MG63 (cell line): ENCODE results near the gene DEPDC4. TPM values are rescaled to one million over a fixed set of nuclear protein-coding genes. Genes with fewer than 3 reads are reported as not detected.
"Not testable (repeated sequence)": the region's sequence is repeated elsewhere in the genome, so short reads cannot be mapped to it uniquely, and the experiment has no call there.

ENCODE experiments used
- DNase-seq: peaks from one replicate; pipeline ENCODE4 v3.0.0-alpha.2; 2020
- H3K27me3 ChIP-seq: fragments of 250-450 bp; sonication (Bioruptor Pico); 2 replicates; pipeline ENCODE4 v1.5.1; 2020; ENCODE audit warnings: mild to moderate bottlenecking, moderate library complexity
- H3K36me3 ChIP-seq: fragments of 250-450 bp; sonication (Bioruptor Pico); 2 replicates; pipeline ENCODE4 v1.5.1; 2020; ENCODE audit warnings: mild to moderate bottlenecking, moderate library complexity
- H3K4me3 ChIP-seq: fragments of 250-450 bp; sonication (Bioruptor Pico); 2 replicates; pipeline ENCODE4 v1.5.1; 2020; ENCODE audit warnings: mild to moderate bottlenecking, moderate library complexity
- H3K9me3 ChIP-seq: fragments of 250-450 bp; sonication (Bioruptor Pico); 2 replicates; pipeline ENCODE4 v1.5.1; 2020; ENCODE audit warnings: mild to moderate bottlenecking, moderate library complexity
- total RNA-seq: library from RNA; depleted of rRNA; stranded (reverse); fragments of >200 nt; shearing (Covaris generic); gene quantifications from 2 replicates; pipeline ENCODE4 v1.2.3, GENCODE V29; 2014; ENCODE audit warnings: low replicate concordance

Gene DEPDC4
- total RNA-seq, 1 experiment from 2014 or later, result 1.3 TPM

- no peaks in the 10 kb centered on the region for H3K27me3 ChIP-seq
- H3K9me3 ChIP-seq, result no peaks in the 10 kb centered on the region
- DNase-seq, result no peak
- peaks cover 4% of the 10 kb centered on the region; the same call in 1 of the 2 replicates for H3K36me3 ChIP-seq
- H3K4me3 ChIP-seq, result peak overlapping the region; percentile 66
These were observed 2.1 kb upstream of the DEPDC4 start for GRCh38 chr12:100268835-100269564.

GRCh38 chr12:100267603-100268281 is 863 bp upstream of the DEPDC4 start:
- peak overlapping the region; percentile 66 for H3K4me3 ChIP-seq
- DNase-seq, result peak; percentile 16
- H3K9me3 ChIP-seq, result no peaks in the 10 kb centered on the region
- no peaks in the 10 kb centered on the region for H3K27me3 ChIP-seq
- peaks cover 4% of the 10 kb centered on the region; the same call in 1 of the 2 replicates for H3K36me3 ChIP-seq

DNA sequence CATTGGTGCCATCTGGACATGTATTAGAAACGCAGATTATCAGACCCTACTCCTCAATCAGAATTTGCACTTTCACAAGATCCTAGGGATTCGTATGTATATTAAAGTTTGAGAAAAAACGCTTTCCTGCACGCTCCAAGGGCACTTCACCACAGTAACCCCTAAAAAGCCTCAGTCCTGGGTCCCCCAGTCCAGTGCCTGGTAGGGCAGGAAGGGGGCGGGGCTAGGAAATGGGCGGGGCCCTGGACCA is 369 bp downstream of the DEPDC4 start:
- DNase-seq, result no peak
- H3K36me3 ChIP-seq, result peaks cover 3% of the 10 kb centered on the region; the same call in 1 of the 2 replicates

DNA sequence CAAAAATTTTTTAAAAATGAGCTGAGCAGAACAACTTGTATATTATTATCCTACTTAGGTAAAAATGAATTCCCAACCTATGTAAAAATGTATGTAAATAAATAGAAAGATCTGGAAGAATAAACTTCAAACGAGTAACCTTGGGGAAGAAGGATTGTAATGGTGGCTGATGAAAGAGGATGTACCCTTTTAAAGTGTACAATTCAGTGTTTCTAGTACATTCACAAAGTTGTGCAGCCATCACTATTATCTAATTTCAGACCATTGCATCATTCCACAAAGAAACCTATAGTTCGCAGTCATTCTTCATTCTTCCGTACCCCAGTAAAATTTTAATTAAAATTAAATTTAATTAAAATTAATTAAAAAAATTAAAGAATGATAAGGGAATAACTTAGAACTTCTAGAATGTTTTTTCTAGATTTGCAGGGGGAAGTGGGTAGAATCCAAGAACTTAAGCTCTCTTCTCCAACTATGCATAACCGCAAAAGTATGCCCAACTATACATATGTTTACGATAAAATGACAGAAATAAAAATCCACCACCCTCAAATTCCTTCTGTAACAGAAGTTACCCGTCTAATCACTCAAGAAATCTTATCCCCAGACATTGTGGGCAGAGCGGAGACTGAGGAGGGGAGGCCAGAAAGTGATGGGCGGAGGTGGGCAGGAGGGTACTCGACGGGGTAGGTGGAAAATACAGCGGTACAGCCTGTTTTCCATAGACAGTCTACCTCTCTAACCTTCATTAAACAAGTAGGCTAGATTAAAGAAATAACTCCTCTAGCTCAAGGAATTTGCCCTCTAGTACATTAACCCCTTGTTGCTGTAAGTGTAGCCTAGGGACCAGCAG is 921 bp downstream of the DEPDC4 start:
- DNase-seq, result no peak
- Histone ChIP-seq H3K9me3 (no peaks in the 10 kb centered on the region), H3K4me3 (peak overlapping the region; percentile 66), H3K36me3 (no peaks in the 10 kb centered on the region), H3K27me3 (no peaks in the 10 kb centered on the region)

More for the DNA sequence above, 369 bp downstream of the DEPDC4 start:
- Histone ChIP-seq H3K27me3 (no peaks in the 10 kb centered on the region), H3K4me3 (peak overlapping the region; percentile 66), H3K9me3 (no peaks in the 10 kb centered on the region)

DNA sequence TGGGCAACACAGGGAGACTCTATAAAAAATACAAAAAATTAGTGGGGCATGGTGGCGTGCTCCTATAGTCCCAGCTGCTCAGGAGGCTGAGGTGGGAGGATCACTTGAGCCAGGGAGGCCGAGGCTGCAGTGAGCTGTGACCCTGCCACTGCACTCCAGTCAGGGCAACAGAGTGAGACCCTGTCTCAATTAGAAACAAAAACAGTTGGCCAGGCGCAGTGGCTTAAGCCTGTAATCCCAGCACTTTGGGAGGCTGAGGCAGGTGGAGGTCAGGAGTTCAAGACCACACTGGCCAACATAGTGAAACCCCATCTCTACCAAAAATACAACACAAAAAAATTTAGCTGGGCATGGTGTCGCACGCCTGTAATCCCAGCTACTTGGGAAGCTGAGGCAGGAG is 1.8 kb downstream of the DEPDC4 start:
- not testable (repeated sequence) for H3K9me3 ChIP-seq, H3K4me3 ChIP-seq, H3K36me3 ChIP-seq, DNase-seq, H3K27me3 ChIP-seq

DNA sequence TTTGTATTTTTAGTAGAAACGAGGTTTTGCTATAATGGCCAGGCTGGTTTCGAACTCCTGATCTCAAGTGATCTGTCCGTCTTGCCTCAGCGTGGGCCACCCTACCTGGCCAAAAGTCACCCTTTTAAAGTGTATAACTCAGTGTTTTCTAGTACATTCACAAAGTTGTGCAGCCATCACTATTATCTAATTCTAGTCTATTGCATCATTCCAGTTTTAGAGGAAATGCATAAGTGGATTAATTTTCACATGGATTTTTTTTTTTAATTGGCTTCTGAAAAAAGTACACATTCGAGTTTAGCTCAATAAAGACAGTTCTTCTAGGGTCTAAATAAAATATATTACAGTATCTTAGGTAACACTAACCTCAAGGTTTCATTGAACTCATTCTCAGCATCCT is 3.7 kb downstream of the DEPDC4 start:
- Histone ChIP-seq H3K9me3 (no peaks in the 10 kb centered on the region), H3K36me3 (no peaks in the 10 kb centered on the region; the same call in 1 of the 2 replicates), H3K27me3 (no peaks in the 10 kb centered on the region), H3K4me3 (no peak overlapping the region)
- no peak for DNase-seq

DNA sequence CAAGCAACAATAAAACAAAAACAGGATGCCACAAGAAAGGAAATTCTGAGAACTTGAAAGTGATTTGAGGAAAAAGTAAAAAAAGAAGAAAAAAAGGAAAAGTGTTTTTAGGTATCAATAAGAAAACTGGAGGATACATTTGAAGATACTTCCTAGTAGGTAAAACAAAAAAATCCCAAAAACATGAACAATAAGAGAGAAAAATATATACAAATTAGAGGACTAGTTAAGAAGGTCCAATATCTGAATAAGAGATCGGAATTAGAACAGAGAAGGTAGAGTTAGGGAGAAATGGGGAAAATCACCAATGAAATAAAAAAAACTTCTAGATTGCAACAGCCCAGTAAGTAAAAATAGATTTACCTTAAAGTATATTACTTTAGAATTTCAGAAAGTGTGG is 8.8 kb downstream of the DEPDC4 start:
- Histone ChIP-seq H3K36me3 (no peaks in the 10 kb centered on the region; the same call in 1 of the 2 replicates), H3K9me3 (no peaks in the 10 kb centered on the region), H3K27me3 (no peaks in the 10 kb centered on the region), H3K4me3 (no peak overlapping the region)
- no peak for DNase-seq

GRCh38 chr12:100254876-100255275 is 12.0 kb downstream of the DEPDC4 start:
- Histone ChIP-seq H3K27me3 (no peaks in the 10 kb centered on the region), H3K9me3 (no peaks in the 10 kb centered on the region), H3K36me3 (no peaks in the 10 kb centered on the region; the same call in 1 of the 2 replicates), H3K4me3 (no peak overlapping the region)
- DNase-seq, result no peak

GRCh38 chr12:100253437-100253836 is 13.4 kb downstream of the DEPDC4 start:
- Histone ChIP-seq H3K4me3 (no peak overlapping the region), H3K36me3 (no peaks in the 10 kb centered on the region), H3K9me3 (no peaks in the 10 kb centered on the region), H3K27me3 (no peaks in the 10 kb centered on the region)
- DNase-seq, result no peak

GRCh38 chr12:100251917-100252316 is 15.0 kb downstream of the DEPDC4 start:
- Histone ChIP-seq H3K36me3 (no peaks in the 10 kb centered on the region), H3K9me3 (no peaks in the 10 kb centered on the region), H3K27me3 (no peaks in the 10 kb centered on the region), H3K4me3 (no peak overlapping the region)
- no peak for DNase-seq

DNA sequence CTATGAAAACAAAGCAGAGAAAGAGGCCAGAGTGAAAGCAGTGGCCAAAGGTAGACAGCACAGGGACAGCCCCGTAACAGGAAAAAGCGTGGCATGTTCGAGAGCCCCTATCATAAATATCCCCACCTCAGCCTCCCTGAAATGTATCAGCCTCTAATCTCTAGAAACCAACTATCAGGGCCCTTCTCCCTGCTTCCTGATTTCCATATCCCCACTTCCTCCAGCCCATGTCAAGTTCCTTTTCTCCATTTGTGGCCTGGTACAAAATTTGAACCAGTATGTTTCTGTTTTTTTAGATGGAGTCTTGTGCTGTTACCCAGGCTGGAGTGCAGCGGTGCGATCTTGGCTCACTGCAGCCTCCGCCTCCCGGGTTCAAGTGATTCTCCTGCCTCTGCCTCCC is 16.9 kb downstream of the DEPDC4 start:
- Histone ChIP-seq H3K4me3 (no peak overlapping the region), H3K27me3 (no peaks in the 10 kb centered on the region), H3K36me3 (no peaks in the 10 kb centered on the region), H3K9me3 (no peaks in the 10 kb centered on the region)
- DNase-seq, result no peak

- H3K4me3 ChIP-seq, result no peak overlapping the region
- DNase-seq, result no peak
- H3K36me3 ChIP-seq, result no peaks in the 10 kb centered on the region
- H3K27me3 ChIP-seq, result no peaks in the 10 kb centered on the region
- no peaks in the 10 kb centered on the region for H3K9me3 ChIP-seq
These were observed 18.0 kb downstream of the DEPDC4 start for GRCh38 chr12:100248886-100249285.

DNA sequence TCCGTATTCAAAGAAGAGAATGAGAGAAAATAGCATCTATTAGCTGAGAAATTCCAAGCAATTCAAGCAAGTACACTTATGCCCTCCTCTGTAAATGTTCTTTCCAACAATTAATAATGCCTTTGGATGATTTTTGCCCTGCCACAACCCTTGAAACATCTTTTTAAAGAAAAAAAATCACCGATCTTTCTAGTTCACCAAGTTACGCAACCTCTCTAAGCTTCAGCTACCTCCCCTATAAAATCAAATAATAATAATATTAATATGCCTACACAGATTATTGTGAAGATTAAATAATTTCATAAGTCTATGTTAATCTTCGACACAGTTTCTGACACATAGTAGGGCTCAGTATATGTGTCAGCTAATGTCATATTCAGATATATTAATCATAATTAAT is 19.1 kb downstream of the DEPDC4 start:
- no peak for DNase-seq
- no peaks in the 10 kb centered on the region for H3K27me3 ChIP-seq
- H3K36me3 ChIP-seq, result no peaks in the 10 kb centered on the region
- no peaks in the 10 kb centered on the region for H3K9me3 ChIP-seq
- no peak overlapping the region for H3K4me3 ChIP-seq

GRCh38 chr12:100243137-100243536 is 23.7 kb downstream of the DEPDC4 start:
- H3K9me3 ChIP-seq, result no peaks in the 10 kb centered on the region
- DNase-seq, result no peak
- no peaks in the 10 kb centered on the region for H3K36me3 ChIP-seq
- no peak overlapping the region for H3K4me3 ChIP-seq
- no peaks in the 10 kb centered on the region for H3K27me3 ChIP-seq

GRCh38 chr12:100239589-100239988 is 27.3 kb downstream of the DEPDC4 start:
- Histone ChIP-seq H3K36me3 (no peaks in the 10 kb centered on the region), H3K4me3 (no peak overlapping the region), H3K9me3 (no peaks in the 10 kb centered on the region), H3K27me3 (no peaks in the 10 kb centered on the region)
- DNase-seq, result no peak

- H3K4me3 ChIP-seq, result no peak overlapping the region
These were observed 28.1 kb downstream of the DEPDC4 start for GRCh38 chr12:100238801-100239200.

GRCh38 chr12:100234591-100235304 is 32.1 kb downstream of the DEPDC4 start:
- Histone ChIP-seq H3K4me3 (0 out of 2 replicates have a peak overlapping the region, but pooled peaks have one; percentile 15), H3K9me3 (no peaks in the 10 kb centered on the region)
- DNase-seq, result no peak

More at GRCh38 chr12:100238801-100239200, 28.1 kb downstream of the DEPDC4 start:
- Histone ChIP-seq H3K36me3 (no peaks in the 10 kb centered on the region), H3K27me3 (no peaks in the 10 kb centered on the region), H3K9me3 (no peaks in the 10 kb centered on the region)
- DNase-seq, result no peak

More at GRCh38 chr12:100234591-100235304, 32.1 kb downstream of the DEPDC4 start:
- Histone ChIP-seq H3K27me3 (no peaks in the 10 kb centered on the region), H3K36me3 (no peaks in the 10 kb centered on the region)
